GM19467 (cell line): Measurements from ENCODE around the gene EVA1C.
"Not testable (repeated sequence)": the region's sequence is repeated elsewhere in the genome, so short reads cannot be mapped to it uniquely, and the experiment has no call there.

ENCODE experiments used
- ATAC-seq: cut with Tn5 transposase; IDR thresholded peaks from one replicate; pipeline ENCODE4 v1.9.1; 2021; ENCODE audit warnings: mild to moderate bottlenecking, moderate library complexity; ENCODE audit not compliant: unreplicated experiment

EVA1C gene

GRCh38 chr21:32459972-32460371 is 47.5 kb downstream of the EVA1C start:
- no peak for ATAC-seq

DNA sequence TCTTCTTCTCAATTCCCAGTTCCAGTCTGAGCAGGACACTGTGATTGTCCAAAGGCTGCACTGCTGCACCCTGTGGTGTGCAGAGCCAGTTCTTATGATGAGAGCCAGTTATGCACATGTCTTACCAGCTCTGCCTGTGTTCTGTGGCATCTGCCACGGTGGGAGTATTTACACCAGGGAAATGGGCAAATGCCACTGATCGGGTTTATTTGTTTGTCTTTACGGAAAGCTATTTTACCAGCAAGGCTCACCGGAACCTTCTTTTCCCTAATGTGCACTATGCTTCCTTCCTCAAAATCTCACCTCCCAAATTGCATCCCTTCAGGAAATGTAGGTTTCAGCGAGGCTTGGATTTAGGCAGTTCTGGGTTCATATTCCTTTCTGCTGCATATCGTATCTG is 49.0 kb downstream of the EVA1C start:
- ATAC-seq = no peak

DNA sequence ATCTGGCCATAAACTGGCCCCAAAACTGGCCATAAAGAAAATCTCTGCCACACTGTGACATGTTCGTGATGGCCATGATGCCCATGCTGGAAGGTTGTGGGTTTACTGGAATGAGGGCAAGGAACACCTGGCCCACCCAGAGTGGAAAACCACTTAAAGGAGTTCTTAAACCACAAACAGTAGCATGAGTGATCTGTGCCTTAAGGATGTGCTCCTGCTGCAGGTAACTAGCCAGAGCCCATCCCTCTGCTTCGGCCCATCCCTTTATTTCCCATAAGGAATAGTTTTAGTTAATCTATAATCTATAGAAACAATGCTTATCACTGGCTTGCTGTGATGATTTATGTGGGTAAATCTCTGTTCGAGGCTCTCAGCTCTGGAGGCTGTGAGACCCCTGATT is 50.1 kb downstream of the EVA1C start:
- not testable (repeated sequence) for ATAC-seq

DNA sequence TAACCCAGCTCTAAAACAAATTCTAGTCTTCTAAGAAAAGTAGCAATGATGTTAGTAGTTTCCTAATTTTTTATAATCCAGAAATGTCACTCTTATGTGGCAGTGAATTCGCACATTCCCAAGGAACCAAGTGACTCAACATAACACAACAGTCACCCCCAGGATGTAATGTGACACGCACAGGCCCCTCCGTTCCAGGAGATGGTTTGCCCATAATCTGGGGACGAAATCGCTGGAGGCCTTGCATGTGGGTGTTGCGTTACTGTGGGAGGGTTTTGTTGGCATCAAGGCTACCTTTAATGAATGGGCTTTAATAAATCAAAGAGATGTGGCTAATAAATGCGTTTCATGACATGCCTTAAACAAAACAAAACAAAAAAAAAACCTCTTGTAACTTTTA is 50.9 kb downstream of the EVA1C start:
- no peak for ATAC-seq

GRCh38 chr21:32463889-32464300 is 51.4 kb downstream of the EVA1C start:
- ATAC-seq = no peak

DNA sequence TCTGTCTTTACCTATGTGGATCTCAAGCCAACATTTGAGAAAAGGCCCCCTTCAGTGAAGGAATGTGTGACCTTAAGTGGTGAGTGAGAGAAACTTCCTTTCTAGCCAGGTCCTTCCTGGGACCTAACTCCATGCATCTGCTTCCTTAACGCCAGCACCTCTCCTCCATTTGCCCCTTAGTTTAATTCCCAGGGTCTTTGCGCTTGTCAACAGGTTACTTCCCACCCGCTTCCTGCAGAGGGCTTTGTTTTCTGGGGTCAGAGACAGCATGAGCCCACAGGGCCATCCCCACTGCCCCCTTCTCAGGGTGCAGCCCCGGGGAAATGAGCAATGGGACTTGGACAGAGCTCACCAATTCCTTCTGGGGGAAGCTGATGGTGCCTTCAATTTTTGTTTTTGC is 54.8 kb downstream of the EVA1C start:
- no peak for ATAC-seq

DNA sequence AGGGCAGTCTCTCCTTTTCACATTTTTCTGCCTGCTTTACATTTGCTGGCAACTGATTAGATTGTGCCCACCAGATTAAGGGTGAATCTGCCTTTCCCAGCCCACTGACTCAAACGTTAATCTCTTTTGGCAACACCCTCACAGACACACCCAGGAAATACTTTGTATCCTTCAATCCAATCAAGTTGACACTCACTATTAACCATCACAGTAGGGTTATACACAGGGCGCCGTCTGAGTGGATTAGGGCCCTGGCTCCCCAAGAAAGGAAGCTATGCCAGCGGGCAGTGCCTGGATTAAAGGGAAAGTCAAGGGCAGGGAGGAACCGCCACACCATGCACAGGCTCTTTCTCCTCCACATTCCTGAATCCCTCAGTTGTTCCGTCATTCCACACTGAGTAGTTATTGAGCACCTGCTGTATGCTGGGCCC is 56.2 kb downstream of the EVA1C start:
- no peak for ATAC-seq

DNA sequence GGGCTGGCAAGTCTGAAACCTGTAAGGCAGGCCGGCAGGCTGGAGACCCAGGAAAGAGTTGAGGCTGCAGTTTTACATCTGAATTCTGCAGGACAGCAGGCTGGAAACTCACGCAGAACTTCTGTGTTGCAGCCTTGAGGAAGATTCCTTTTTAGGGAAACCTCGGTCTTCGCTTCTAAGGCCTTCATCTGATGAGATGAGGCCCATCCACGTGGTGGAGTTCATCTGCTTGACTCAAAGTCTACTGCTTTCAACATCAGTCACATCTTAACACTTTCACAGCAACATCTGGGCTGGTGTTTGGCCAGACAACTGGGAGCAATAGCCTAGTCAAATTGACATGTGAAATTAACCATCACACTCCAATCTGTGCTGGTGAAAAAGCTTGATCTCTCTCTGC is 57.1 kb downstream of the EVA1C start:
- no peak for ATAC-seq

DNA sequence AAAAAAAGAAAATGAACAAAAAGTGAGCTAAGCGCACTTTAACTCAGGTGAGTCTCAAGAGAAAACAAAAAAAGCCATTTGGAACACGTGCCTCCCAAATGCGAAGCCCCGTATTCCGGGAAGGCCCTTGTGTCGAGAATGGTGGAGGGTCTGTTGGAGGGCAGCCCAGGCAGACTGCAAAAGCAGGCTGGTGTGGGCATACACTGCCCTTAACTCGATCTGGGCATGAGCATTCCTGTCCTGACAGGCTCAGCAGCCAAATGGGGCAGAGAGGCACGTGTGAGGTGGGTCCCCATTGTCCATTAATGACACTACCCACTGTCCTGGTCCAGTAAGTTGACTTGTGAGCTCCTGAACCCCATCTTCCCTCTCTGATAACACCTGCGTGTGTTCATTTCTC is 57.7 kb downstream of the EVA1C start:
- no peak for ATAC-seq

DNA sequence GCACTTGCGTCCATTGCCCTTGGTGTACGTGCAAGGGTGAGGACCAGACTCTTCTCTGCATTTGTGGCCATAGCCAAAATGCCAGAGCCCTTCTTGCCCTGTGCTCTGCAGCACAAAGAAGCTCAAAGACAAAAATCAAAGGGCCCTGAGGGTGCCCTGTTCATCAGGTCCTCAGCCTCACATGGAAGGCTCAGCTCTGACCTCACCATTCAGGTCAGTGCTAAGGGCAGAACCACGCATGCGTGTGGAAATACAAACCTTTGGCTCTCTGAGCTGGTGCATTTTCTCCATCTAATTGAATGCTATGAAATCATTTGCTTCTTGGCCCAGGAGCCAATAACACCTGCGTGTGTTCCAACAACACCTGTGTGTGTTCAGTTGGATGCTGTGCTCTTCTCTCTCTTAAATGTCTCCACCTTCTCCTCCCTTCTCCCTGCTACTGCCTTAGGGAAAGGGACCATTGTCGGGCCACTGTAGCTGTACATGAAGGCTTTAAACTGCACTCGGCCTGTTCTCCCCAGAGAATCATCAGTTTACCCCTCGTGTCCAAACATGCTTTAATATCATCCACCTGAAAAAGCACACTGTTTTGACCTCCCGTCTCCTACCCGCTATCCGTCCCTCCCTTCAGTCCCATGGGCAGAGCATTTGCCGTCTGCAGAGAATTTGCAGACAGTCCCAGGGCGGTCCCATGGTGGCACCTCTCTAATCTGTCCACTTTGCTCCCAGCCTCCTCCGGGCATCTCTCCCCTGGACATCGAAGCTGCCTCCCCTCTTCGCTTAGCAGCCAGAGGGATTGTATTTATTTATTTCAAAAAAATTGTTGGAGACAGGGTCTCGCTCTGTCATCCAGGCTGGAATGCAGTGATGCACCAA is 60.6 kb downstream of the EVA1C start:
- no peak for ATAC-seq

DNA sequence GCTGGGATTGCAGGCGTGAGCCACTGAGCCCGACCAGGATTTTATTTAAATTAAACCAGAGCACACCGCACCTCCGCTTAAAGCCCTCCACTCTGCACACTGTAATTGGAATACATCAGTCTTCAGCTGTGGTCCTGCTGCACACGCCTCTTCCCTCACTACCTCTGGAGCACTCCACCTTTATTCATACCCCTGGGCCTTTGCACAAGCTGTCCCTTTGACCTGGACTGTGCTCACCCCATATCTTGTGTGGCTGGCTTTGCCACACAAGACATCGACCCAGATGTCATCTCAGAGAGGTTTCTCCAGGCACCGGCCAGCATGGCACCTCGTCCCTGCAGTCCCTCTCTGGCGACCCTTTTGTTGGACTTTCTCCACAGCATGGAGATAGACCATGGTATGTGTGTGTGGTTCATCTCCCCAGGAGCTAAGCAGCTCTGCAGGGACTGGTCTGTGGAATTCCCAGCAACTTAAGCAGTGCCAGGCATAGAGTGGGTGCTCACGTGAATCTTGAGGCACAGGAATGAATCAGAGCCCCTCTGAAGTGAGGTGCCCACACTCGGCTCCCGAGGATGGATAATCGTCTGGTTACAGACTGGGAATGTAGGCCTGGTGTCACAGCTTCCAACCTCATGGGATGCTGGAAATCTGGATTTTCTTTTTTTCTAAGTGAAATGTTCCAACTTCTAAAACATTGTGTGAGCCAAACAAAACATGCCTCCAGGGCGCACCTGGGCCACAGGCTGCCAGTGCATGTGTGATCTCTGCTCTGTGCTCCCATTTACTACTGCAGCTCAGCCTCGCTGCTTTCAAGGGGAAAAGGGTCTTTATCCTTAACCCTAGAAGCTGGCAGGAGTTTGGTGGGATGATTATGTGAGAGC is 61.9 kb downstream of the EVA1C start:
- ATAC-seq = no peak

DNA sequence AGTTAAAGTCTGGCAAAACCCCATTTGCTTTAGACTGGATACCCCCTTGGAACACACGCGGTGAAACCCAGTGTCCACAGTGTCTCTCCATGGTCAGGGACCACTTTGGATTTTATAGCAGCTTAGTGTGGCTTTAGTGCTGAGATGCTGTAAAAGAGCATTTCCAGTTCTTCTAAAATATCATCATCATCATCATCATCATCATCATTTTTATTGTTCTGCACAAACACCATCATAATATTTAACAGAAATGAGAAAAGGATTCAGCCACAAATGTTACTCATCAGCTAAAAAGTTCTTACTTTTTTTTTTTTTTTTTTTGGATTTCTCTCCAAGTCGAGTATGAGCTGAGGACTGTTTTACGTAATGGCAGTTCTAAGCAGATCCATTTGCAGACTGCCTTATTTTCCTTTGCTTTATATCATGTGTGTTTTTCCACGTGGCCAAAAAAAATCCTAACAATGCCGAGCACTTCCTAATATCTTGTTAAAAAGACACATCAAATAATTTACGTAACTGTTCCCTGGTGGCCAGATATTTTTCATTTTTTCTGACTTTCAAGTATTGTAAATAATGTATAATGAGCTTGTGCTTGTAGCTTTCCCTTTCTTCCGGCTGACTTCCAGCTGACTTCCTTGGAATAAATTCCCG is 62.8 kb downstream of the EVA1C start:
- ATAC-seq = no peak

- no peak for ATAC-seq
Measured at GRCh38 chr21:32476661-32477423, 64.3 kb downstream of the EVA1C start.

DNA sequence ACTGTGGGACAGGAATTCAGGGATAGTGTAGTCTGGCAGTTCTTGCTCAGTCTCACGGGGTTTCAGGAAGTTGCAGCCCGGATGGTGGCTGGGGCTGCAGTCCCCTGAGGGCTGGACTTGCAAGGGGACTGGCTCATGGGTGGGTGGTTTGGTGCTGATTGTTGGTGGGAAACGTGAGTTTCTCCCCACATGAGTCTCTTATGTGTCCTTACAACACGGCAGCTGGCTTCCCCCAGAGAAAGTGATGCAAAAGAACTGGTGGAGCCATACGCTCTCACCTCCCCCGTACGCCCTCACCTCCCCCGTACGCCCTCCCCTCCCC is 64.9 kb downstream of the EVA1C start:
- ATAC-seq = no peak

GRCh38 chr21:32481875-32482408 is 69.4 kb downstream of the EVA1C start:
- ATAC-seq = no peak

- no peak for ATAC-seq
Measured at GRCh38 chr21:32482565-32483292, 70.2 kb downstream of the EVA1C start.

DNA sequence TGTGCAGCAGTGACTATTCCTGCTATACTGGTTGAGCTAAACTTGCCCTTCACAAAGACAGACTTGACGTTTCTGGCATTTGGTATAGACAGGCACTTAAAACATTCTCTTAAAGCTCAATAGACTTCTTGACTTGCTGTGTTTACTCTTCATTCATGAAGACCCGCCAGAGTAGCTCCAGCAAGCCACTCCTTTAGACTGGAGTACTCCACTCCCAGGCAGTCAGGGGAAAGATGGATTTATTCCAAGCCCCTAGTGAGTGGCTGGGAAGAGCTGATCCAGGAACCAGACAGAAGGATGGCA is 70.7 kb downstream of the EVA1C start:
- ATAC-seq = no peak

DNA sequence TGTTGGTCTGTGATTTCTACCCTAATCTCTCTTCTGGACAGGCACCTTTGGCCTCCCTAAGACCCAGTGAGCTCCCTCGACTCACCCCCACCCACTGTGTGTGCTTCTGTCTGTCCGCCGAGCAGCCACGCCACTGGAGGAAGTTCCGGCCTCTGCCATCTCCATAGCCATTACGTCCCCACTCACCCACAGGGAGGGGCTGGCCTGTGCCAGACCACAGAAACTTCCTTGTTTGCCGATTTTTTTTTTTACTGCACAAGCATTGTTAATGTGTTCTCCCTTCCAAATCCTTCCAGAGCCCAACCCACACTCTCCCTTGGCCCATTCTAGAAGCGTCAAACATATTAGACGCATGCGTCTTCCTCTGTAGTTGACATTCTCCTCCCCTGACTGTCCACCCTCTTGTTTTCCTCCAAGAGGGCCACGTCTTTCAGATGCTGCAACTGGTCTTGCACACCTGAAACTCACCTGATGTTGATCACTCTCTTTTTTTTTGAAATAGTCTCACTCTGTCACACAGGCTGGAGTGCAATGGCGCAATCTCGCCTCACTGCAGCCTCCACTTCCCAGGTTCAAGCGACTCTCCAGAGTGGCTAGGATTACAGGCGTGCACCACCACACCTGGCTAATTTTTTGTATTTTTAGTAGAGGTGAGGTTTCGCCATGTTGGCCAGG is 72.3 kb downstream of the EVA1C start:
- ATAC-seq = no peak

DNA sequence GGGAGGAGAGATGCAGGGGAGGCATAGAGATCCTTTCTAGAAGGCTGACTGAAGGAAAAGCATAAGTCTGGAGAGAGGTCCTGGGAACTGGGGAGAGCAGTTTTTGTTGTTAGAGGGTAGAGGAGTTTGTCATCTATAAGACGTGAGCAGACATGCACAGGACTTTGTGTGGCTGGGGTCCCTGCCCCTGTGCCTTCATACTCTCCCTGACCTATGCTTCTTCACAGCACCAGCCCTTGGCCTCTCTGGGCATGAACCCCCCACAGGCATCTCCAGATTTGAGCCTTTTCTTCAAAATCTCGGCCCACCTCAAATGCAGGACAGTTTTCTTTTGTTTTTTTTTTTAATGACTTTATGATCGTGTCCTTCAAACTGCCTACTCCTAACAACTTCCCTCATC is 79.9 kb downstream of the EVA1C start:
- no peak for ATAC-seq
